Progenitor cell of endocrine pancreas (in vitro differentiated cells): Measurements from ENCODE around the gene RHOV. TPM values are rescaled to one million over a fixed set of nuclear protein-coding genes. Genes with fewer than 3 reads are reported as not detected.
A peak's percentile ranks its signal among the peaks of the same experiment; 100 is the strongest.

Source experiments
- DNase-seq: peaks from one replicate; pipeline ENCODE4 v3.0.0; 2021; ENCODE audit warnings: low spot score; ENCODE audit not compliant: unreplicated experiment
- H3K27ac Mint-ChIP-seq: 2 replicates; pipeline ENCODE4 v1.8.0; 2021; ENCODE audit warnings: mild to moderate bottlenecking, moderate library complexity, mixed read lengths
- H3K27me3 Mint-ChIP-seq: 2 replicates; pipeline ENCODE4 v1.8.0; 2021; ENCODE audit warnings: mixed read lengths
- H3K36me3 Mint-ChIP-seq: 2 replicates; pipeline ENCODE4 v1.8.0; 2022; ENCODE audit warnings: mixed read lengths; ENCODE audit not compliant: insufficient read depth
- H3K4me1 Mint-ChIP-seq: 2 replicates; pipeline ENCODE4 v1.8.0; 2021; ENCODE audit warnings: low read depth, mixed read lengths
- H3K4me3 Mint-ChIP-seq: 2 replicates; pipeline ENCODE4 v1.8.0; 2021; ENCODE audit warnings: low read depth, mild to moderate bottlenecking, moderate library complexity, mixed read lengths
- H3K9me3 Mint-ChIP-seq: 2 replicates; pipeline ENCODE4 v1.8.0; 2021; ENCODE audit warnings: low read depth, mixed read lengths
- CTCF ChIP-seq: fragments of 200-600 bp; sonication (generic); IDR thresholded peaks from one replicate; pipeline ENCODE4 v1.5.0; 2021; ENCODE audit warnings: antibody characterized with exemption, mild to moderate bottlenecking; ENCODE audit not compliant: unreplicated experiment
- total RNA-seq: library from RNA; stranded (reverse); gene quantifications from 2 replicates; pipeline ENCODE4 v1.2.1, GENCODE V29; 2021

Gene RHOV
- total RNA-seq, 1 donor from 2014 or later, result 5.1 TPM

- Mint-ChIP-seq H3K27me3 (no peaks in the 10 kb centered on the region), H3K36me3 (peaks cover 9% of the 10 kb centered on the region), H3K9me3 (no peaks in the 10 kb centered on the region), H3K4me1 (peaks cover 36% of the 10 kb centered on the region), H3K4me3 (peak overlapping the region; percentile 84), H3K27ac (peak overlapping the region; percentile 98)
- TF ChIP-seq CTCF, result peak; percentile 6
- DNase-seq, result no peak
These were observed 30.7 kb downstream of the RHOV start for GRCh38 chr15:40843261-40843884.

GRCh38 chr15:40841741-40842140, 32.3 kb downstream of the RHOV start:
- Mint-ChIP-seq H3K27me3 (no peaks in the 10 kb centered on the region), H3K4me1 (peaks cover 20% of the 10 kb centered on the region), H3K36me3 (peaks cover 5% of the 10 kb centered on the region), H3K4me3 (no peak overlapping the region), H3K27ac (no peak overlapping the region), H3K9me3 (no peaks in the 10 kb centered on the region)
- DNase-seq, result no peak
- no peak for TF ChIP-seq CTCF

GRCh38 chr15:40838756-40839155, 35.3 kb downstream of the RHOV start:
- Mint-ChIP-seq H3K9me3 (no peaks in the 10 kb centered on the region), H3K27ac (no peak overlapping the region), H3K4me3 (no peak overlapping the region), H3K4me1 (peaks cover 2% of the 10 kb centered on the region), H3K36me3 (peaks cover 6% of the 10 kb centered on the region), H3K27me3 (no peaks in the 10 kb centered on the region)
- DNase-seq, result no peak
- TF ChIP-seq CTCF, result no peak

GRCh38 chr15:40836020-40836419, 38.0 kb downstream of the RHOV start:
- Mint-ChIP-seq H3K27ac (no peak overlapping the region), H3K4me3 (no peak overlapping the region), H3K36me3 (peaks cover 13% of the 10 kb centered on the region)

GRCh38 chr15:40832903-40833302, 41.1 kb downstream of the RHOV start:
- no peak for TF ChIP-seq CTCF
- Mint-ChIP-seq H3K4me1 (peaks cover 5% of the 10 kb centered on the region), H3K36me3 (peaks cover 11% of the 10 kb centered on the region), H3K27ac (no peak overlapping the region), H3K27me3 (no peaks in the 10 kb centered on the region), H3K9me3 (no peaks in the 10 kb centered on the region), H3K4me3 (no peak overlapping the region)
- no peak for DNase-seq

More at GRCh38 chr15:40836020-40836419, 38.0 kb downstream of the RHOV start:
- no peaks in the 10 kb centered on the region for H3K27me3 Mint-ChIP-seq
- no peak for TF ChIP-seq CTCF
- no peaks in the 10 kb centered on the region for H3K4me1 Mint-ChIP-seq
- no peak for DNase-seq
- H3K9me3 Mint-ChIP-seq, result no peaks in the 10 kb centered on the region
